Adrenal gland (tissue), 5 donors: ENCODE data around the gene MAGEB17.
"Not testable (repeated sequence)": the region's sequence is repeated elsewhere in the genome, so short reads cannot be mapped to it uniquely, and the experiment has no call there.

Experiments
- CTCF ChIP-seq, 6 experiments: fragments of 450-650 bp in 4 of 6; fragments of 200-600 bp in 2 of 6; sonication (generic) in 1 of 6; IDR thresholded peaks; 1 replicate in 5 of 6; 2 replicates in 1 of 6; pipeline versions ENCODE4 v1.5.1 to v1.8.0; 2016 to 2021; ENCODE audit warnings: antibody characterized with exemption in 6 of 6, mild to moderate bottlenecking in 2 of 6, moderate library complexity in 1 of 6
- POLR2A ChIP-seq, 2 donors: fragments of 450-650 bp; IDR thresholded peaks; one replicate each; pipeline ENCODE4 v1.6.1; 2017; ENCODE audit warnings: antibody characterized with exemption in 2 of 2, mild to moderate bottlenecking in 2 of 2, moderate library complexity in 1 of 2
- donor health status: DM: no; HTN: no; CAD: no.

DNA sequence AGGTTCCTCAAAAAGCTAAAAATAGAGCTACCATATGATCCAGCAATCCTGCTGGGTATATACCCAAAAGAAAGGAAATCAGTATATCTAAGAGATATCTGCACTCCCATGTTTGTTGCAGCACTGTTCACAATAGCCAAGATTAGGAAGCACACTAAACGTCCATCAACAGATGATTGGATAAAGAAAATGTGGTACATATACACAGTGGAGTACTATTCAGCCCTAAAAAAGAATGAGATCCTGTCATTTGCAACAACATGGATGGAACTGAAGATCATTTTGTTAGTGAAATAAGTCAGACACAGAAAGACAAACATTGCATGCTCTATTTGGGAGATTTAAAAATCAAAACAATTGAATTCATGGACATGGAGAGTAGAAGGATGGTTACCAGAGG, 22.2 kb upstream of the MAGEB17 start:
- not testable (repeated sequence) for TF ChIP-seq CTCF, POLR2A (IDR thresholded peaks at IDR 0.05)
